Measurements from ENCODE around the gene BAG5. TPM values are rescaled to one million over a fixed set of nuclear protein-coding genes. Genes with fewer than 3 reads are reported as not detected.

Gene BAG5
- total RNA-seq, 1 experiment from 2014 or later, result 32.6 TPM

- DNase-seq, result no peak
These were observed 35.3 kb upstream of the BAG5 start for GRCh38 chr14:103597623-103598377.

GRCh38 chr14:103594265-103594664 is 31.8 kb upstream of the BAG5 start:
- Histone ChIP-seq H3K4me1 (ENCODE audit: low read length) (peaks cover 11% of the 10 kb centered on the region), H3K4me3 (ENCODE audit: low read length) (no peak overlapping the region), H3K4me2 (ENCODE audit: low read depth, low read length, poor library complexity, severe bottlenecking) (no peak overlapping the region), H3K79me2 (ENCODE audit: low read length) (no peaks in the 10 kb centered on the region), H3K9me3 (ENCODE audit: low read length) (no peaks in the 10 kb centered on the region), H3K9me2 (replicated peaks; ENCODE audit: insufficient read depth, low read length) (no peaks in the 10 kb centered on the region), H4K20me1 (ENCODE audit: insufficient read depth, low read depth, low read length) (no peaks in the 10 kb centered on the region), H3K9ac (ENCODE audit: low read length) (no peak overlapping the region), H3K27ac (ENCODE audit: low read length) (no peak overlapping the region; the same call in 1 of the 2 replicates), H3K27me3 (ENCODE audit: low read length) (no peaks in the 10 kb centered on the region), H3K36me3 (ENCODE audit: insufficient read depth, low read length) (no peaks in the 10 kb centered on the region), H2AFZ (ENCODE audit: low read length) (no peak overlapping the region)
- DNase-seq, result no peak

More at GRCh38 chr14:103597623-103598377, 35.3 kb upstream of the BAG5 start:
- H3K9me2 ChIP-seq (replicated peaks; ENCODE audit: insufficient read depth, low read length), result no peaks in the 10 kb centered on the region
- no peak overlapping the region for H3K4me3 ChIP-seq (ENCODE audit: low read length)
- no peaks in the 10 kb centered on the region for H3K9me3 ChIP-seq (ENCODE audit: low read length)
- peaks cover 11% of the 10 kb centered on the region for H3K4me1 ChIP-seq (ENCODE audit: low read length)
- H3K9ac ChIP-seq (ENCODE audit: low read length), result no peak overlapping the region
- H2AFZ ChIP-seq (ENCODE audit: low read length), result no peak overlapping the region
- H4K20me1 ChIP-seq (ENCODE audit: insufficient read depth, low read depth, low read length), result no peaks in the 10 kb centered on the region
- H3K4me2 ChIP-seq (ENCODE audit: low read depth, low read length, poor library complexity, severe bottlenecking), result no peak overlapping the region
- H3K27me3 ChIP-seq (ENCODE audit: low read length), result no peaks in the 10 kb centered on the region
- no peak overlapping the region for H3K27ac ChIP-seq (ENCODE audit: low read length)
- no peaks in the 10 kb centered on the region for H3K36me3 ChIP-seq (ENCODE audit: insufficient read depth, low read length)
- no peaks in the 10 kb centered on the region for H3K79me2 ChIP-seq (ENCODE audit: low read length)

DNA sequence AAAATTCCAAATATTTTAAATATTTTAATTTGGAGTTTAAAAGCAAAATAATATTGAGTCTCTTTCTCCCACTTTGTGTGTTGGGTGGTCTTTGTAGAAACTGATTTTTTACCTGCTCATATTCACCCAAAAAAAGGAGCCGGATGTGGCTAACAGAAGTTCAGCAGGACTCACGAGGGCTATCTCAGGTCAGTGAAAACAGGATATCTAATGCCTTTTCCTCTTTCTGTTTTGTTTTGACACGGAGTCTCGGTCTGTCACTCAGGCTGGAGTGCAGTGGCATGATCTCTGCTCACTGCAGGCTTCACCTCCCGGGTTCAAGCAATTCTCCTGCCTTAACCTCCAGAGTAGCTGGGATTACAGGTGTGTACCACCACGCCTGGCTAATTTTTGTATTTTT is 31.1 kb upstream of the BAG5 start:
- Histone ChIP-seq H3K4me3 (ENCODE audit: low read length) (no peak overlapping the region), H3K27ac (ENCODE audit: low read length) (peak overlapping the region; percentile 19; the same call in 1 of the 2 replicates), H4K20me1 (ENCODE audit: insufficient read depth, low read depth, low read length) (no peaks in the 10 kb centered on the region), H3K9me3 (ENCODE audit: low read length) (no peaks in the 10 kb centered on the region), H2AFZ (ENCODE audit: low read length) (no peak overlapping the region), H3K9me2 (replicated peaks; ENCODE audit: insufficient read depth, low read length) (no peaks in the 10 kb centered on the region), H3K27me3 (ENCODE audit: low read length) (no peaks in the 10 kb centered on the region), H3K36me3 (ENCODE audit: insufficient read depth, low read length) (no peaks in the 10 kb centered on the region), H3K4me2 (ENCODE audit: low read depth, low read length, poor library complexity, severe bottlenecking) (peak overlapping the region; percentile 39), H3K9ac (ENCODE audit: low read length) (0 out of 2 replicates have a peak overlapping the region, but pooled peaks have one; percentile 24), H3K79me2 (ENCODE audit: low read length) (no peaks in the 10 kb centered on the region), H3K4me1 (ENCODE audit: low read length) (peaks cover 11% of the 10 kb centered on the region)
- no peak for DNase-seq

DNA sequence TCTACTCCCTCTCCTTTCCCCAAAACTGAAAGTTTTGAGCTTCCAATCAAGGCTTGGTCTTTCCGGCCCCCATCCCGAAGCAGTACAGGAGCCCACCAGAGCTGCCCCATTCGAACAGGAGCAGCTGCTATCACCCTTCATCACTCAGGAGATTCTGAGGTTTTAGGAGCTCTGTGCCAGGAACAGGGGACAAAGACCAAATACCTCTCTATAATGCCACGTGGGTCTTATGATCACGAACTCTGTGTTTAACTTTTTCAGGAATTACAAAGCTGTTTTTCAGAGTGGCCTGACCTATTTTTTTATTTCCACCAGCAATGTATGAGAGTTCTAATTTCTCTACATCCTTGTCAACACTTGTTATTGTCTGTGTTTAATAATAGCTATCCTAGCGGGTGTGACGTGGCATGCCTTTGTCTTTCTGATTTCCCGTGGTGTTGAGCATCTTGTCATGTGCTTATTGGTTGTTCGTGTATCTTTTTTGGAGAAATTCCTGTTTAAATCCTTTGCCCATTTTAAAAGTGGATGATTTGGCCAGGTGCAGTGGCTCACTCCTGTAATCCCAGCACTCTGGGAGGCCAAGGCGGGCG is 22.0 kb upstream of the BAG5 start:
- no peaks in the 10 kb centered on the region for H3K27me3 ChIP-seq (ENCODE audit: low read length)
- no peaks in the 10 kb centered on the region for H3K79me2 ChIP-seq (ENCODE audit: low read length)
- 0 out of 2 replicates have a peak, but pooled peaks cover 7% of the 10 kb centered on the region for H3K36me3 ChIP-seq (ENCODE audit: insufficient read depth, low read length)
- H3K4me3 ChIP-seq (ENCODE audit: low read length), result no peak overlapping the region
- no peak overlapping the region for H3K27ac ChIP-seq (ENCODE audit: low read length)
- no peaks in the 10 kb centered on the region for H3K9me3 ChIP-seq (ENCODE audit: low read length)
- H3K4me2 ChIP-seq (ENCODE audit: low read depth, low read length, poor library complexity, severe bottlenecking), result no peak overlapping the region
- DNase-seq, result no peak
- H2AFZ ChIP-seq (ENCODE audit: low read length), result no peak overlapping the region
- no peaks in the 10 kb centered on the region for H3K4me1 ChIP-seq (ENCODE audit: low read length)
- no peaks in the 10 kb centered on the region for H4K20me1 ChIP-seq (ENCODE audit: insufficient read depth, low read depth, low read length)
- H3K9ac ChIP-seq (ENCODE audit: low read length), result no peak overlapping the region
- no peaks in the 10 kb centered on the region for H3K9me2 ChIP-seq (replicated peaks; ENCODE audit: insufficient read depth, low read length)

GRCh38 chr14:103581954-103582703 is 19.7 kb upstream of the BAG5 start:
- Histone ChIP-seq H3K4me2 (ENCODE audit: low read depth, low read length, poor library complexity, severe bottlenecking) (no peak overlapping the region), H3K4me3 (ENCODE audit: low read length) (no peak overlapping the region), H3K27ac (ENCODE audit: low read length) (no peak overlapping the region), H3K36me3 (ENCODE audit: insufficient read depth, low read length) (0 out of 2 replicates have a peak, but pooled peaks cover 7% of the 10 kb centered on the region), H3K4me1 (ENCODE audit: low read length) (no peaks in the 10 kb centered on the region), H4K20me1 (ENCODE audit: insufficient read depth, low read depth, low read length) (no peaks in the 10 kb centered on the region), H2AFZ (ENCODE audit: low read length) (no peak overlapping the region), H3K9me2 (replicated peaks; ENCODE audit: insufficient read depth, low read length) (no peaks in the 10 kb centered on the region), H3K27me3 (ENCODE audit: low read length) (no peaks in the 10 kb centered on the region), H3K9ac (ENCODE audit: low read length) (no peak overlapping the region), H3K9me3 (ENCODE audit: low read length) (no peaks in the 10 kb centered on the region), H3K79me2 (ENCODE audit: low read length) (no peaks in the 10 kb centered on the region)
- DNase-seq, result no peak

DNA sequence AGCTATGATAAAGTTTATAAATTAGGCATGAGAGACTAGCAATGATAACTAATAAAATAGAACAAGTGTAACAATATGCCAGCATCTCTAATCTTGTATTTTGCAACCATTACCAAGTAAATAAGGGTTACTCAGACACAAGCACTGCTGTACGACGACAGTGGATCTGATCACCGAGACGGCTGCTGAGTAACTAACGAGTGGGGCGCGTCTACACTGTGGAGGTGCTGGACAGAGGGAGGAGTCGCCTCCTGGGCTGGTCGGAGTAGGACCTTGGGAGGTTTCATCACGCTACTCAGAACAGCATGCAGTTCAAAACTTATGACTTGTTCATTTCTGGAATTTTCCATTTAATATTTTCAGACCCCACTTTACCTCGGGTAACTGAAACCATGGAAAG is 18.7 kb upstream of the BAG5 start:
- Histone ChIP-seq H3K36me3 (ENCODE audit: insufficient read depth, low read length) (0 out of 2 replicates have a peak, but pooled peaks cover 7% of the 10 kb centered on the region), H2AFZ (ENCODE audit: low read length) (no peak overlapping the region), H3K9me2 (replicated peaks; ENCODE audit: insufficient read depth, low read length) (no peaks in the 10 kb centered on the region), H3K4me3 (ENCODE audit: low read length) (no peak overlapping the region), H3K9me3 (ENCODE audit: low read length) (no peaks in the 10 kb centered on the region), H3K79me2 (ENCODE audit: low read length) (0 out of 2 replicates have a peak, but pooled peaks cover 6% of the 10 kb centered on the region), H3K4me2 (ENCODE audit: low read depth, low read length, poor library complexity, severe bottlenecking) (no peak overlapping the region), H4K20me1 (ENCODE audit: insufficient read depth, low read depth, low read length) (no peaks in the 10 kb centered on the region), H3K27me3 (ENCODE audit: low read length) (no peaks in the 10 kb centered on the region), H3K27ac (ENCODE audit: low read length) (no peak overlapping the region), H3K4me1 (ENCODE audit: low read length) (no peaks in the 10 kb centered on the region), H3K9ac (ENCODE audit: low read length) (no peak overlapping the region)
- DNase-seq, result no peak

DNA sequence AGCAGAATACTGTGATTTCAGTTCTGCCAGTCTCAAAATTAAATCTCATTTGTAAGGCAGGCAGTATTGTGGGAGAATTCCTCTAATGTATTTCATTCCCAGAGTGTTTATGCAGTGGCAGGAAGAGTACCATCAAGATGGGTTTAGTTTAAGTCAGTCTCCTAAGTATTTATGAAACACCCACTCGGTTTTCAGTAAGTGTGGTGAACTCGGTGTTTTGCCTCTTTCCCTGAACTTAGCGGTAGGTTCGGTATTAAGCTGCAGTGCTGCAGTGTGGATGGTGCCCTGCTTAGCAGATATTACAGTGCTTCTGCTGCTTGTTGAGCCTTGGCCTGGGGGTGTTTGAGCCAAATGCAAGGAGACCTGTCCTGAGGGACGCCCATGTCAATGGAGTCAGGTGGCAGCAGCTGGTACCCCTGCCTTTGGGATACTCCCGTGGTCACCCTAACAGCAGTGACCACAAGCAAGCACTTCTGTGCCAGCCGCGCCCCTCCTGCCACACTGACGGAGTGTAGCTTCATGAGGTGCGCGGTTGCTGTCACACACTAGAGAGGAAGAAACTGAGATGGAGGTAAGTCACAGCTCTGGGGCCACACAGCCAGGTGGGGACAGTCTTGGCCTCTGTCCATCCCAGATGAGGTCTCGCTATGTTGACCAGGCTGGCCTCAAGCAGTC is 16.1 kb upstream of the BAG5 start:
- Histone ChIP-seq H3K4me1 (ENCODE audit: low read length) (no peaks in the 10 kb centered on the region), H4K20me1 (ENCODE audit: insufficient read depth, low read depth, low read length) (no peaks in the 10 kb centered on the region), H2AFZ (ENCODE audit: low read length) (no peak overlapping the region), H3K9ac (ENCODE audit: low read length) (no peak overlapping the region), H3K27ac (ENCODE audit: low read length) (no peak overlapping the region), H3K27me3 (ENCODE audit: low read length) (no peaks in the 10 kb centered on the region), H3K9me3 (ENCODE audit: low read length) (no peaks in the 10 kb centered on the region), H3K36me3 (ENCODE audit: insufficient read depth, low read length) (peaks cover 19% of the 10 kb centered on the region; the same call in 1 of the 2 replicates), H3K4me3 (ENCODE audit: low read length) (no peak overlapping the region), H3K4me2 (ENCODE audit: low read depth, low read length, poor library complexity, severe bottlenecking) (no peak overlapping the region), H3K9me2 (replicated peaks; ENCODE audit: insufficient read depth, low read length) (no peaks in the 10 kb centered on the region), H3K79me2 (ENCODE audit: low read length) (peaks cover 15% of the 10 kb centered on the region; the same call in 1 of the 2 replicates)
- no peak for DNase-seq

Data from Karpas-422 (cell line).